GM18519 (cell line): Measurements from ENCODE around the gene PTH1R.

Experiments
- ATAC-seq: cut with Tn5 transposase; IDR thresholded peaks from one replicate; pipeline ENCODE4 v1.9.1; 2021; ENCODE audit warnings: mild to moderate bottlenecking, moderate library complexity; ENCODE audit not compliant: unreplicated experiment, low FRiP score

Gene PTH1R

DNA sequence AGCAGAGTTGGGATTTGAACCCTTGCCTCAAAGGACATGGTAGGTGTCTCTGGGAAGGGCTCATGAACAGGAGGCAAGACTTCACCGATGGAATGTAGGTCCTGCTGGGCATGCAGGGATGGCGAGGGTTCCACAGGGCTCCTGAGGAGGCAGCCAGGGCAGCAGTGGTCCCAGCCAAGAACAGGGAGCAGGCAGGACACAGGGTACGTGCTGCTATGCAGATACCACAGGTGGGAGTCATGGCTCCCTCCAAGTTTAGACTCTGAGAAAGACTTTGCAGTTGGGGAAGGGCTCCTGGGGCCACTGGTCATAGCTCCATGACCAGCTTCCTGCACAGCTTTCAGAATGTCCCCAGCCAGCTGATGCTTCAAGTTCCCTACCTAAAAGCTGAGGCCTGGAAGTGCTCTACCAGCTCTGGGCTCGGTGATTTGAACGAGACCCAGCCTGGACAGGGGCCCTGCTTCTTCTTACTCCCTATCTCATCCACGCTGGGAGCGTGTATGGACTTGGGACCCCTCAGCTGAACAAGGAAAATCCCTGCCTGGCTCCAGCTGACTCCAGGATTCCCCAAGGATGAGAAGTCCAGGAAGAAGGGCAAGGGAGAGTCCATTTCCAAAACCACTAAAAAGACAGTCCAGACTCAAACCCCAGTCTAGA is 15.0 kb upstream of the PTH1R start:
- no peak for ATAC-seq

DNA sequence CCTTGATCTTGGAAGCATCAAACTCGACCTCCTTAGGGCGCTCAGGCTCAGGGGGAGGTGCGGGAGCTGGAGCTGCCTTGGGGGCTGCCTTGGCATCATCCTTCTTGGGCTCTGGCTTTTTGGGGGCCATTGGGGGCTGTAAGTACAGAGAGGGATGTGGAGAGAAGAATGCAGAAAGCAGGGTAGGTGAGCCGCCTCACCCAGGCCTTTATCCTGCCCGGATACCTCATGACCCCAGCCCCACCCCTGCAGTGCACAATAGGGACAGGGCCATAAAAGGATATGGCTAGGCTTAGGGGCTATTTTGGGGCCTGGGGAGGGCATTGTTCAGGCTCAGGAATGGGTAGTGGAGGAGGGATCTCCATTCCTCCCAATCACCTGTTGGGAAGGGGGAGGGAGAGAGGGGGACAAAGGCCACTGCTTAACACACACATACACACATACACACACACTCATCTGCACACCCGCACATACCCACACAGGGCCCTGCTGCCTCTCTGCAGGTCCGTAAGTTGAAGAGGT is 14.2 kb upstream of the PTH1R start, which contains the start of gene MYL3:
Gene MYL3 (minus strand): TSS at position 184 of the 522 bp plus-strand sequence. CDS start 54 bp downstream, at position 130.
- ATAC-seq = no peak

DNA sequence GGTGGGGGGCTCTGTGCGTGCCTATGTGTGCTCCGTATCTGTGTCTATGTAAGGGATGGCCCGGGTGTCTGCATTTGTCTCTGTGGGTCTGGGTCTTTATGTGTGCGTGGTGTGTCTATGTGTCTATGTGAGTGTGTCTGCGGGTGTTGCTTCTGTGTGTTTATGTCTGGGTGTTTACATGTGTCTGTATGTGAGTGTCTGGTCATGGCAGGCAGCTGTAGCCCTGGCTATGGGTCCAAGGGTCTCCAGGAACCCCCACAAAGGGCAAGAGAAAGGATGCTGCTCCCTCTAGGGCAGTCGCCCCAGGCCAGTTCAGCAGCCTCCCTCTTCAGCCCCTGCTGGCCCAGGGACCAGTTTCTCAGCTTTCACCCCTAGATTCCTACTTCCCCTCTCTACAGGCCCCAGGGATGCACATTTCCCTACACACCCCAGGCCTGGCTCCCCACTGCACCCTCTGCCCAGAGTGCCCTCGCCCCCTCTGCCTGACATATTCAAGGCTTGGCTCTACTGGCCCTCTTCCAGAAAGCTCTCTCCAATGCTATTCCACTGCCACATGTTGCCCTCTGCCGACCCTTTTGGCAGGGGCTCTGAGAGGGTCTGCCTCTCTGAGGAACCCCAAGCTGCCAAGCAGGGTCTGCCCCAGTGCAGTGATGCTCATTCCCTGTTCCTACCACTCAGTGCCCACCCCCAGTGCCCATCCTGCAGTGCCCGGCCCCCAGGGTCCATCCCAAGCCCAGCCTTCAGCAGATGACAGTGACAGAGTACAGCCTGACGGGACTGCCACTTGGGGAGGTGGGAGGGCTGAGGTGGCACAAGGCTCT is 13.2 kb upstream of the PTH1R start:
- ATAC-seq = no peak

DNA sequence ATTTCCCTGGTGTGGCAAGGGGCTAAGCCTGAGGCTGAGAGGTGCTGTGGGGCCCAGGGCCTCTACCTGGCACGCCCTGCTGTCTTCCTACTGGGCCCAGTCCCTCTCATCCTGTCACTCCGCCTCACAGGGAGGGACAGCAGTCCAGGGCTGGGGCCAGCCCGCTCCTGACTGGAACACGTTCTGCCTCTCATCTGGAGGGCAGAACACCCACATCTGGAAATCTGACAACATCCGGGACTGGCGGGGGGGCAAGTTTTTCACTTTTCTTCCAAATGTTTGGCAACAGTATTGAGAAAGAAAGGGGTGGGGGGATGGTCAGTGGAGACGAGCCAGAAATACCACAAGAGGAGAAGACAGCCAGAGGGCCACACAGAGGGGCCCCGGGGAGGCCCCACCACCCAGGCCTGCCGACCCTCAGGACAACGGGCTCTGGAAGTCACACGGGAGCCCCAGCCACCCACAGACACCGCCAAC is 12.5 kb upstream of the PTH1R start:
- no peak for ATAC-seq

- ATAC-seq = no peak
Measured at GRCh38 chr3:46865546-46865945, 12.0 kb upstream of the PTH1R start.

DNA sequence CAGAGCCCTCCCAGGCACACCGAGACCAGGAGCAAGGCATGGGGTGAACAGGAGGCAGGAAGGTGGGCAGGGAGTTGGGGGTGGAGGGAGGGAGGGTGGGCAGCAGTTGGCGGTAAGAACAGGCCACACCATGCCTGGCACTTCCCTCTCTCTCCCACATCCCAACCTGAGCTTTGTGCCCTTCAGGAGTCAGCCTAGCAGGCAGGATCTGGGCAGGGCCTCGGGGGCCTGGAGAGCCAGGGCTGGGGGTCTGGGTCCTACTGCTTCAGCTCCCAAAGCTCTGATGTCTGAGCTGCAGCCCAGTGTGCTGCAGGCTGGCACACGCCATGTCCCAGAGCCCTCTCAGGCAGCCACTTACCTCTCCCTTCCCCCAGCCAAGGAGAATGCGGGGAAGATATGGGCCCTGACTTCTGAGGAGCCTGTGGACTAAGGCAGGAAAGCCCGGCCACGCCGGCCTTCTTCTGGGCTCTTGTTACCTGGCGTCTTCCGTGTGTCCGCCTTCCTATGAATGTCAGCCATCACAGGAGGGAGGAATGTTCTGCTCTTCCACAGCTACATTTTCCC is 11.4 kb upstream of the PTH1R start:
- no peak for ATAC-seq

DNA sequence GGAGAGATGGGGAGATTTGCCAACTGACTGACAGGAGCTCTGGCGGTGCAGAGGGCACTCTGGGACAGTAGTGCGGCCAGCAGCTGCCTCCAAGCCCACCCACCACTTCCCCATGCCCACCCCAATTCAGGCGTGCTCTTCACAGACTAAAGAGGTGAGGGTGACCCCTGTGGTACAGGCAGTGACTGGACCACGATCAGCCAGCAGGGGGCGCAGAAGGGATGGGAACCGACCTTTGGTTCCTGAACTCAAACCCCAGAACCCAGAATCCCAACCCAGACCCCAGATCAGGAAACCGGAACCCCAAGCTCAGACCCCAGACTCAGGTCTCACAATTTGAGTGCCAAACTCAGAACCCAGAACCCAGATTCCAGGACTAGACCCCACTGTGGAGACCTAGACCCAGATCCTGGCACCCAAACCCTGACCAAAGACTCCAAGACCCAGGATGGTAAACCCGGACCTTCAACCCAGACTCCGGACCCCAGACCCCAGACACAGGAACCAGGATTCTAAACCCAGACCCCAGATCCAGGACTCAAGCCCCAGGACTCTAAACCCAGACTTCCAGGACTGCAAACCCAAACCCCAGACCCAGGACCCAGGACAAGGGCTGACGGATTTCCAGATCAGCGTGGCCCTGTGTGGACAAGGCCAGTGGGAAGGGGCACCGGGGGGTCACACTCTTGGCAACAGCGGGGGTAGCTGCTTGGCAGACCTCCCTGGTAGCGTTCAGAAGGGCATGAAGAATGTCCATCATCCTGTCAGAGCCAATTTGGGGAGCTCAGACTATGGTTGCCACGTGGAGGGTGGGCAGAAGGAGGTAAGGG is 10.6 kb upstream of the PTH1R start:
- ATAC-seq = no peak

- no peak for ATAC-seq
Measured at GRCh38 chr3:46867550-46867898, 10.0 kb upstream of the PTH1R start.

GRCh38 chr3:46868287-46868686 is 9.2 kb upstream of the PTH1R start:
- ATAC-seq = no peak

- no peak for ATAC-seq
Measured at GRCh38 chr3:46868948-46869347, 8.6 kb upstream of the PTH1R start.

GRCh38 chr3:46869440-46869839 is 8.1 kb upstream of the PTH1R start:
- ATAC-seq = no peak

GRCh38 chr3:46870651-46871050 is 6.9 kb upstream of the PTH1R start:
- no peak for ATAC-seq

- no peak for ATAC-seq
Measured at GRCh38 chr3:46871222-46871621, 6.3 kb upstream of the PTH1R start.

DNA sequence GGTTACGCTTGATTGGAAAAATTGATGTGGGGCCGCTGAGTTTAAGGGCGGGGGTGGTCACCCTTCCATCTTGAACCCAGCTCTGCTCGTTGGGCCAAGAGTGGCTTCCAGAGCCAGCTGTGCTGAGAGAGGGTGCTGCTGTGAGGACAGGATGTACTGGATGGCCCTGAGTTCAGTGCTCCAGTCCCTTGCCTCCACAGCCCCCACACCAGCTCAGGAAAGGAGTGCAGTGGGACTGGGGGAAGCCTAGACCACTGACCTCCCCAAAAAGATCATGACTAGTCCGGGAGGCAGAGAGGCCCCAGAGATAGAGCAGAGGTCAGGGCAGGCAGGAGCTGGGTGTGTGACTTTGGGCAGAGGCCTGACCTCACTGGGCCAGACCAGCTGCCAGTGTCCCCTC is 4.0 kb upstream of the PTH1R start:
- no peak for ATAC-seq

DNA sequence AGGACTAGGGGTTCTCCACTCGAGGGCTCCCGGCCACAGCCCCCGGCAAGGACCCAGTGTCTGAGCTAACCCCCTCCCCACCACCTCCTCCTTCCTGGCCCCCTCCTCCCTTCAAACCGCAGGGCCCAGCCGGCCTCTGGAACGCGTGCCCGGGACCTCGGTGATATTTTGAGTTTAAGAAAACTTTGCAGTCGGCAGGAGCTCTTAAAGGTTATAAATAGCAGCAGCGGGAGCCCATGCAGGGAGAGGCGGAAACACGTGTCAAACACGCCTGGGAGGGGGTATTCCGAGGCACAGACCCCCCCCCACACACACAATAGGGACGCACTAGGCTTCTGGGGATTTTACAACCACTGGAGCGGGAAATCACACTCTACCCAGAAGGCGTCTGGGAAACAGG is 3.1 kb upstream of the PTH1R start:
- ATAC-seq = no peak

DNA sequence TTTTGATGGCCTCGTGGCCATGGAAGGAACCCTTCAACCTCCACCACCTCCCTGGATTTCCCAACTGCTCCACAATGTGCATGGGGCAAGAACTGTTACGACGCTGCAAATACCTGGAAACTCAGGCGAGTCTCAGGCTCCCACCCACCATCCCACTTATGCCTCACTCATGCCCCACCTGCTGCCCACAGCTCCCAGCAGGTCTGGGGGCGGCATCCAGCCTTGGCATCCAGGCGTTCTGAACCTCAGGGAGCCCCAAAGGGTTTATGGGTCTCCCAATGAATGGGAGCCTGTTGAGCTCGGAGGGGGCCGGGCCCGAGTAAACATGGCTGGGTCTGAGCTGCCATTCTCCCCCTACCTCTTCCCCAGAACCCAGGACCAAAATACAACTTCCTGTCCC is 2.0 kb upstream of the PTH1R start:
- no peak for ATAC-seq

- no peak for ATAC-seq
Measured at GRCh38 chr3:46876313-46877300, 914 bp upstream of the PTH1R start.

GRCh38 chr3:46878781-46879436 is 1.4 kb downstream of the PTH1R start:
- no peak for ATAC-seq
